Measurements from ENCODE around the gene PPP2R5C.

- no peak for TF ChIP-seq EGR1 (IDR thresholded peaks at IDR 0.05)
- no peak for TF ChIP-seq REST (IDR thresholded peaks at IDR 0.05; ENCODE audit: low read depth)
- no peak for TF ChIP-seq EP300 (IDR thresholded peaks at IDR 0.05; ENCODE audit: borderline replicate concordance)
- no peak for TF ChIP-seq YY1 (IDR thresholded peaks at IDR 0.05; ENCODE audit: low read depth)
- no peak for TF ChIP-seq RAD21 (IDR thresholded peaks at IDR 0.05; ENCODE audit: low read depth)
- no peak for TF ChIP-seq TCF12 (IDR thresholded peaks at IDR 0.05; ENCODE audit: low read depth)
- no peak for TF ChIP-seq MAX (IDR thresholded peaks at IDR 0.05)
Observed at GRCh38 chr14:101844219-101844618, 82.7 kb downstream of the PPP2R5C start.
